Activated T-cell treated with anti-CD3 and anti-CD28 coated beads for 4 hours (primary cell): ENCODE measurements around the gene OR4N5.
"Not testable (repeated sequence)": the region's sequence is repeated elsewhere in the genome, so short reads cannot be mapped to it uniquely, and the experiment has no call there.

Experiments
- DNase-seq: peaks from one replicate; pipeline ENCODE4 v3.0.0-alpha.2; 2020

Gene OR4N5, protein sequence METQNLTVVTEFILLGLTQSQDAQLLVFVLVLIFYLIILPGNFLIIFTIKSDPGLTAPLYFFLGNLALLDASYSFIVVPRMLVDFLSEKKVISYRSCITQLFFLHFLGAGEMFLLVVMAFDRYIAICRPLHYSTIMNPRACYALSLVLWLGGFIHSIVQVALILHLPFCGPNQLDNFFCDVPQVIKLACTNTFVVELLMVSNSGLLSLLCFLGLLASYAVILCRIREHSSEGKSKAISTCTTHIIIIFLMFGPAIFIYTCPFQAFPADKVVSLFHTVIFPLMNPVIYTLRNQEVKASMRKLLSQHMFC

DNA sequence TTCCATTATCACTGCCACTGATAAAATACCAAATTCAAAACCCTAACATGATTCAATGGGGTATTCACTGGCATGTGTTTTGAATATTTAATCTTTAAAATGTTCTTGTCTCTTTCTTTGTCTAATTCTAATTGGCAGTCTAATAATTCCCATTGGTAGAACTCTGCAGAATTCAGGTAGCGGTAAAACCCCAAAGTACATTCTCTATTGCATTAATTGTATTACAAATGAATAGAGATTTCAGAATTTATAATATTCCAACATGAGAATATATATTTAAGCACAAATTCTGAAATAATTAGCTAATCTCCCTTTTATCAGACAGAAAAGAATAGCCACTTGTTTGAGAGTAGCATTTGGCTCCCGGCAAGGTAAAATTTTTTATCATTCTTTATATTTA, at the start of gene OR4N5:
TSS of gene OR4N5 (plus strand) at position 301 of the 400 bp plus-strand sequence. CDS start 4,916 bp downstream, outside the sequence.
- DNase-seq: no peak

DNA sequence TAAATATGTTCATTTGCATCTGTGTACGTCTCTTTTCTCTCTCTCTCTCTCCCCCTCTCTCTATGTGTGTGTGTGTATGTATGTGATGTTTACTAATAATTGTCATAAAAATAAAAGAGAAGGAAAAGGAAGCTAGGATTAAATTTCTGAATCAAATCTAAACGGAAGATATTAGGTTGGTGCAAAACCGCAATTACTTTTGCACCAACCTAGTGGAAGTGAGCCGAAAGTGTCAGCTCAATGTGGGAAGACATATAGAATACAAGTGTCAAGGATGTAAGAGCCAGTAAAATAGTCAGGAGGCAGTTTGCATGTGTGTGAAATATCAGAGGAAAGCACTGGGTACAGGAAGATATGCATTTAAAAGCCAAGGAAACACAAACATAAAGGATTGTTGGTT, 46.6 kb upstream of the OR4N5 start:
- DNase-seq: no peak

DNA sequence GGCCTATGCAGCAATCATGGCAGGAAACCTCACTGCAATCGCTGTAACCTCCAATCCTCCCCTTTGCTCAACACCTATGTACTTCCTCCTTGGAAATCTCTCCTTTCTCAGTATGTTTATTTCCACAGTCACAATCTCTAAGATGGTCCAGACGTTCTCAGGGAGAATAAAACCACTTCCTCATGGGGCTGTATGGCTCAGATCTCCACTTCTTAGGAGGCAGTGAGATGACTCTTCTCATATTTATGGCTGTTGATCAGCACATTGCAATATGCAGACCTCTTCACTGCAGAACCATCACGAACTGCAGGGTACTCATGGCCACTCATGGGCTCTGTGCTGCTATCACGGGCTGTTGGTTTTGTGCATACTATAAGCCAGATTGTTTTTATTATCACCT, 45.2 kb upstream of the OR4N5 start:
- no peak for DNase-seq

DNA sequence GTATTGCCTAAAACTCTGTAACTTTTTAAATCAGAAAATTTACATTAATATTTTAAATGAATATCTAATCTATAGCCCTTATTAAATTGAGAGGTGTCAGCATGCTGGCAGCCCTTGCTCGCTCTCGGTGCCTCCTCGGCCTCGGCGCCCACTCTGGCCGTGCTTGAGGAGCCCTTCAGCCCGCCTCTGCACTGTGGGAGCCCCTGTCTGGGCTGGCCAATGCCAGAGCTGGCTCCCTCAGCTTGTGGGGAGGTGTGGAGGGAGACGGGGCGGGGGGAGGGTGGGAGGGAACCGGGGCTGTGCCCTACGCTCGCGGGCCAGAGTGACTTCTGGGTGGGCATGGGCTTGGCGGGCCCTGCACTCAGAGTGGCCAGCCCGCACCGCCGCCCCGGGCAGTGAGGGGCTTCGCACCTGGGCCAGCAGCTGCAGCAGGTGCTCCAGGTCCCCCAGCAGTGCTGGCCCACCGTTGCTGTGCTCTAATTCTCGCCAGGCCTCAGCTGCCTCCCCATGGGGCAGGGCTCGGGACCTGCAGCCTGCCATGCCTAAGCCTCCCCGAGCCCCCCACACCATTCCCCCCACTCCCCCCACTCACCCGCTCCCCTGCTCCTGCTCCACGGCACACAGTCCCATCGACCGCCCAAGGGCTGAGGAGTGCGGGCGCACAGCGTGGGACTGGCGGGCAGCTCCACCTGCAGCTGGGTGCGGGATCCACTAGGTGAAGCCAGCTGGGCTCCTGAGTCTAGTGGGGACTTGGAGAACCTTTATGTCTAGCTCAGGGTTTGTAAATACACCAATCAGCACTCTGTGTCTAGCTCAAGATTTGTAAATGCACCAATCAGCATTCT, 39.5 kb upstream of the OR4N5 start:
- DNase-seq: not testable (repeated sequence)

DNA sequence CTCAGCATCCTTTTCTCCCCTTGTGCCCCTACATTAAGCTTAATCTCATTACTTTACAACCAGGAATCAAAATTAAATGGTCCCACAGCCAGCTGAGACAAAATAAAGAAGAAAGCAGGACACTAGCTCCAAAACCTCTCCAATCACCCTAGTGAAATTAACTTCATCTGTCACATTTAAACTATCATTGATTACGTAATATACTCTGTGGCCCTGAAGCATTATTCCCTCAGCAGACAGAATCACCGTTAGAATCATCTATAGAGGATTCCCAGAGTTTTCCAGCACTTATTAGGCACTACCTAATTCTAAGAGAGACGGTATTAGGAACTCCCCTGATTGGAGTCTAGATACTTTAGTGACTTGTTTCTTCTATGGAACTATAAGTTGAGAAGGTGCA, 28.2 kb upstream of the OR4N5 start, which contains the start of gene OR4K17:
TSS of gene OR4K17 (plus strand) at position 302 of the 400 bp plus-strand sequence. CDS start 6,761 bp downstream, outside the sequence.
- DNase-seq: no peak

DNA sequence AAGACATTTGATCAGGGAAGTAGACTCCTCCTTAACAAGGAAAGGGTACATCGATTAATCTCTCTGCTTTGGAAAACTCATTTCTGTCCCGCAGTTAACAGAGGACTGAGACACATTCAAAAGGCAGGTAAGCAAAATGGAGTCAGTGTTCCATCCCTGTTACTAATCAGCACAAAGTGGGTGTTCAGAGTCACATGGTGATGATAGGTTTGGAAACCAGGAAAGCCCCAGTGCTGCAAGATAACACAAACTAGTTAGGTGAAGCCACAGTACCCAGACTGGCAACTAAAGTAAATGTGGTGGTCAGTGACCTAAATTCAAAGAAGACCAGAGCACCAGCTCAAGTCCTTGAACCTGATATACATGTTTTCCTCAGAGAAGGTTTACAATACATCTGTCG, 26.3 kb upstream of the OR4N5 start:
- DNase-seq: no peak

DNA sequence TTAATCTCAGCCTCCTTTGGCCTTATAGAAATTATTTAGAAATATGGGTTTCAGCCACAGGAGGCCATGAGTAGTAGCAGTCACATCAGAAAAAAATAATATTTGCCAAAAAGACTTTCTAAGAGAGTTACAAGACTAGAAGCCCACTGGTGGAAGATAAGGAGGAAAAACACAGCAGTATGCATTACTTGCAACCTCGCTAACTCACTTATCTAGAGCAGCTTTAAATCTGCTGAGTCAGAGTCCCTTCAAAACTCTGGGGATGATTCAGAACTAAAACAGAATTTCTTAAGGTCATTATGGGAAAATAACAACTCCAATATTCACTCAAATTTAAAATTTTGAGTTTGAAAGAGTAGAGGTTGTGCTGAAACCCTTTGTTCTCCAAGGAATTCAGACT, 21.9 kb upstream of the OR4N5 start:
- no peak for DNase-seq

DNA sequence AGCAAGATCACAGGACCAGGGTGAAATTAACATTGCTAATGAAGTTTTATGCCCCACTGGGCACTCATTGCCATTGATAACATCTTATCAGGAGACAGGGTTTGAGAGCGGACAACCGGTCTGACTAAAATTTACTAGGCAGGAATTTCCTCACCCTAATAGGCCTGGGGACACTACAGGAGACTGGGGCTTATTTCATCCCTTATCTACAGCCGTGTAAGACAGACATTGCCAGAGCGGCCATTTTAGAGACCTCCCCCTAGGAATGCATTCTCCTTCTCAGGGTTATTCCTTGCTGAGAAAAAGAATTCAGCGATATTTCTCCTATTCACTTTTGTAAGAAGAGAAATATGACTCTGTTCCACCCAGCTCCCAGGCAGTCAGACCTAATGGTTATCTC, 19.8 kb upstream of the OR4N5 start:
- DNase-seq: no peak

DNA sequence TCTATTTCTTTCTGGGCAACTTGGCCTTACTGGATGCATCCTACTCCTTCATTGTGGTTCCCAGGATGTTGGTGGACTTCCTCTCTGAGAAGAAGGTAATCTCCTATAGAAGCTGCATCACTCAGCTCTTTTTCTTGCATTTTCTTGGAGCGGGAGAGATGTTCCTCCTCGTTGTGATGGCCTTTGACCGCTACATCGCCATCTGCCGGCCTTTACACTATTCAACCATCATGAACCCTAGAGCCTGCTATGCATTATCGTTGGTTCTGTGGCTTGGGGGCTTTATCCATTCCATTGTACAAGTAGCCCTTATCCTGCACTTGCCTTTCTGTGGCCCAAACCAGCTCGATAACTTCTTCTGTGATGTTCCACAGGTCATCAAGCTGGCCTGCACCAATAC, 5.3 kb downstream of the OR4N5 start:
- DNase-seq: no peak

DNA sequence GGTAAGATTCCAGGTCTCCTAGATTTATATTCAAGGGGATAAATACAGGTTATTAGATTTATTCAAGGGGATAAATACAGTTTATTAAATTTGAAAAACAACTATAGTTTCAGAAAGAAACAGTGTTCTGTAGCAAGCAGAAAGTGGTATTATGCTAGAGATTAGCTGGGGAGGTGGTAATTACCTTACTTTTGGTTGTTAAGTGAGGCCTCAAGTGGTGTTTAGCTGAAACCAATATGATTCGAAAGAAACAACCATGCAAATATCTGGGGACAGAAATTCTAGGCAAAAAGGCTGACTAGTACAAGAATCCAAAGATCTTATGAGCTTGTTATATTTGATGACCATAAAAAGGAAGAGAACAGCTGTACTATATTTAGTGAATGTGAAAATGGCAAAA, 6.2 kb downstream of the OR4N5 start:
- no peak for DNase-seq

DNA sequence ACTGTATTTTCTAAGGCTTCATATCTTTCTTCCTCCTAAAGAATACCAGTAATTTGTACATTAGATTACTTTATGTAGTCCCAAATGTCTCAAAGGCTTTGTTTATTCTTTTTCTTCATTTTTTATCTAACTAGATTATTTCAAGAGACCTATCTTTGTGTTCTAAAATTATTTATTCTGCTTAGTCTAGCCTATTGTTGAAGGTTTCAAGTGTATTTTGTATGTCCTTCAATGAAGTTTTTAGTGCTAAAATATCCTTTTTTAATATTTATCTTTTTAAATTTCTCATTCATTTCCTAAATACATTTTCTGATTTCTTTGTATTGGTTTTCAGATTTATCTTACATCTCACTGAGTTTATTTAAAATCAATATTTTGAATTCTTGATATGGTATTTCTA, 25.8 kb downstream of the OR4N5 start:
- DNase-seq: no peak

DNA sequence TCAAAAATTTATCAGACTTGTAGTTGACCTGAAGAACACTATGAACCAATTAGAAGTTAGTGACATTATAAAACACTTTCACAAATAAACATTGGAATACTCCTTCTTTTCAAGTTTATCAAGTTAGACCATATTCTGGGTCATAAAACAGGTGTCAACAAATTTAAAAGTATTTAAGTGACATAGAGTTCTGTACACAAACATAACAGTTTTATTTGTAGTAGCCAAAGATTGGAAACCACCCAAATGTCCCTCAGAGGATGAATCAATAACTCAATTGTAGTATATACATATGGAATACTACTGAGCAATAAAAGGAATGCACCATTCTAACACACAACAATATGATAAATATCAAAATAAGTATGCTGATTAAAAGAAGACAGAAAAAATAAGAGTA, 28.5 kb downstream of the OR4N5 start:
- DNase-seq: no peak

DNA sequence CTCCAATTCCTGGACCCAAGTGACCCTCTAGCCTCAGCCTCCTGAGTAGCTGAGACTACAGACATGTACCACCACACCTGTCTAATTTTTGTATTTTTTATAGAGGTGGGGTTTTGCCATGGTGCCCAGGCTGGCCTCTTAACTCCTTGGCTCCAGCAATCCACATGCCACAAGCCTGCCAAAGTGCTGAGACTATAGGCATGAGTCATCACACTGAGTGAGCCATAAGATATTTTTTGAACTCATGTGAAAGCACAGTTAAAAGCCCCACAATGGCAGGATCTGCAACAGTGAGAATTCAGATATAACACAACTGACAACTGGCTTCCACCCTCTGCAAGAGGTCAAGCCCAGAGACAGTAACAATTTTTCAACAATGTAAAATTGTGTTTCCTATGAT, 31.2 kb downstream of the OR4N5 start:
- not testable (repeated sequence) for DNase-seq

DNA sequence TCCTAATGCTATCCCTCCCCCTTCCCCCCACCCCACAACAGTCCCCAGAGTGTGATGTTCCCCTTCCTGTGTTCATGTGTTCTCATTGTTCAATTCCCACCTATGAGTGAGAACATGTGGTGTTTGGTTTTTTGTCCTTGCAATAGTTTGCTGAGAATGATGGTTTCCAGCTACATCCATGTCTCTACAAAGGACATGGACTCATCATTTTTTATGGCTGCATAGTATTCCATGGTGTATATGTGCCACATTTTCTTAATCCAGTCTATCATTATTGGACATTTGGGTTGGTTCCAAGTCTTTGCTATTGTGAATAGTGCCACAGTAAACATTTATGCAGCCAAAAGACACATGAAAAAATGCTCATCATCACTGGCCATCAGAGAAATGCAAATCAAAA, 35.6 kb downstream of the OR4N5 start:
- not testable (repeated sequence) for DNase-seq

DNA sequence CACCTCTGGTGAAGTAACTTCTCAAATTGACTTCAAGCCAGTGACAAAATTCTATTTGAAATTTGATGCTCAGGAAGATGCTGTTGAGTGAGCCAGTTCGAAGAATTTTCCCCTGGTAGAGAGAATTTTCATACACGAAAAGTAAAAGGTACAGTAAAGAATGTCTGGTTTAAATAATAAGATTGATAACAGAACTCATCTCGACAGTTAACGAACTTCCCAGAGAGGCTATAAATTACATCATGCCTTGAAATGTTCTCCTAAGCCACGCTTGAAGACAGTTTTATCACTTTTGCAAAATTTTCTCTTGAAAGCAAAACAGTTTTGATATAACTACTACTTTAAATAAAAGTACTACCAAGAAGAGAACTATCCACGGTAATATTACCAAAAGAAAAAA, 37.7 kb downstream of the OR4N5 start:
- DNase-seq: no peak

DNA sequence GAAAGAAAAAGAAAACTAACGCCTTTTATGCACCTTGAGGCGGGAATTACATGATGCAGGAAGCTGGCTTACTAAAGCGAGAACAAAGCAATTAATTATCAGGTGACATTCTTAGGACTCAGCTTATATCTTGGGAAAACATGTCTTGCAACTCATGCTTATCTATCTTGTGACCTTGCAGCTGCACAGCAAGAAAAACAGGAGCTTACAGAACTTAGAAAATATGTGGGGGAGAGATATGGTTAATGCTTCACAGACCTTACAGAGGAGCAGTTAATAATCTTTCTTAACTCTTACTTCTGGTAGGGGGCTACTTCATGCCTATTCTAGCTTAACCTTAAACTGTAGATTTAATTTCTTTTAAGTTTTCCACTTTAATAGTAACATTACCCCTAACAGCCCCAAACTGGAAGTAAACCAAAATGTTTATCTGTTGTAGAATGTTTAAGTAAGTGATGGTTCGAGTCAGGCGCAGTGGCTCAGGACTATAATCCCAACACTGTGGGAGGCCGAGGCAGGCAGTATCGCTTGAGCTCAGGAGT, 38.9 kb downstream of the OR4N5 start:
- no peak for DNase-seq

DNA sequence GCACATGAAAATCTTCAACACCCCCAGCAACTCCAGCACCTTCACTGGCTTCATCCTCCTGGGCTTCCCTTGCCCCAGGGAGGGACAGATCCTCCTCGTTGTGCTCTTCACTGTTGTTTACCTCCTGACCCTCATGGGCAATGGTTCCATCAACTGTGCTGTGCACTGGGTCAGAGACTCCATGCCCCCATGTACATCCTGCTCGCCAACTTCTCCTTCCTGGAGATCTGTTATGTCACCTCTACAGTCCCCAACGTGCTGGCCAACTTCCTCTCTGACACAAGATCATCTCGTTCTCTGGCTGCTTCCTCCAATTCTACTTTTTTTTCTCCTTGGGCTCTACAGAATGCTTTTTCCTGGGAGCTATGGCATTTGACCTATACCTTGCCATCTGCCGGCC, 40.6 kb downstream of the OR4N5 start:
- DNase-seq: no peak

DNA sequence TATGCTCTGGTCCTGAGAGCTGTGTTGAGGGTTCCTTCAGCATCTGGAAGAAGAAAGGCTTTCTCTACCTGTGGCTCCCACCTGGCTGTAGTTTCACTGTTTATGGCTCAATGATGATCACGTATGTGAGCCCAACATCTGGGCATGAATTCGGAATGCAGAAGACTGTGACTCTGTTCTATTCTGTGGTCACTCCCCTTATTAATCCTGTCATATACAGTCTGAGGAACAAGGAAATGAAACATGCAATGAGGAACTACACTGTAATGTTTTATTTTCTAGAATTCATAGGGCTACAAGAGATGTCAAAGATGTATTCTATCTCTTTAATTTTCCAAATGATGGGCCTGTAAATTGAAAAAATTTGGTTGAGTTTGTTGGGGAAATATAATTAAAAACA, 41.3 kb downstream of the OR4N5 start:
- no peak for DNase-seq

DNA sequence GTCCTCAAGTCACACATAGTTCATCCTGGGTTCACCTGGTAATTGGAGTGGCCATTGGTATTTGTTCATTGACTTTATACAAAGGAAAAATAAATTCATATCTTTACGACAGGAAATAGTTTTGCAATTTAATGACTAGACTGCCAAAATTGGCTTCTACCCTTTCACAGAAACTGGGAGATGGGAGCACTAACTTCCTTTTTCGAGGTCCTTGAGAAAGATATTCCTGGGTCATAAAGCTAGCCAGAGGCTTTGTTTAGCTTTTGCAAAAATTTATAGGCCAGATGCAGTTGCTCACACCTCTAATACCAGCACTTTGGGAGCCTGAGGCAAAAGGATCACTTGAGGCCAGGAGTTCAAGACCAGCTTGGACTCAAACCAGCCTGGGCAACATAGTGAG, 41.9 kb downstream of the OR4N5 start:
- DNase-seq: no peak

DNA sequence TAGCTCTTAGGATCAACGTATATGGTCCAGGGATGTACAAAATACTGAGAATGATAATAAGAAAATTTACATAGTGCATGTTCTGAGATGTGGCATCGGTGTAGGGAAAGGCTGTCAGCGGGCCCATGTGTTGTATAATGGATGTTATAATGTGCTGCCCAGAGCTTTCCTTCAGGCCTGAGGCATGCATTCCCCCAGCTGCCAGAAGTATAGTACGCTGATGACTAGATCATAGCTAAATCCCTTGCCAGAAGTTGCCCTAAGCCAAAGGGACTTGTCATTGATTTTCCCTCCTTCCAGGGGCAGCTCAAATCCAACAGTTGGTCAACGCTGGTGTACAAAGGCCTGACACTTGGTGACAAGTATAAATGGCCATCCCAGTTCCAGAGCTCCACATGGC, 45.6 kb downstream of the OR4N5 start:
- no peak for DNase-seq

DNA sequence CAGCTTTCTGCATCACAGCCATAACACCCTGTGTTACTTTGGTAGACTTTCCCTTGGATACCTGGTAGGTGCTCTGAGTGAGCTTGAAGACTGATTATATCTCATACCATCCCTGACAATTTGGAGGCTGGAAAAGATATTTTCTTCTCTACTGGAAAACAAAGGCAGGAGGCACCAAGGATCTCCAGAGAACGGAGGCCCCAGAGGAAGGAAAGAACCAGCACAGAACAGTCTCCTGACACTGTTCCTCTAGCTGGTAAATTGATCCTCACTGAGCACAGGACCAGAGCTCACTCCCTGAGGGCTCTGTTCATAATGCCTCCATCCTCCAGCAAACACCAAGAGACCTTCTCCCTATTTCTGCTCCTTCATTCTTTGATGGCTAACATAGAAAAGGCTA, 52.0 kb downstream of the OR4N5 start, which contains the start of gene OR11G2:
TSS of gene OR11G2 (plus strand) at position 301 of the 400 bp plus-strand sequence. CDS start 6,542 bp downstream, outside the sequence.
- DNase-seq: no peak

DNA sequence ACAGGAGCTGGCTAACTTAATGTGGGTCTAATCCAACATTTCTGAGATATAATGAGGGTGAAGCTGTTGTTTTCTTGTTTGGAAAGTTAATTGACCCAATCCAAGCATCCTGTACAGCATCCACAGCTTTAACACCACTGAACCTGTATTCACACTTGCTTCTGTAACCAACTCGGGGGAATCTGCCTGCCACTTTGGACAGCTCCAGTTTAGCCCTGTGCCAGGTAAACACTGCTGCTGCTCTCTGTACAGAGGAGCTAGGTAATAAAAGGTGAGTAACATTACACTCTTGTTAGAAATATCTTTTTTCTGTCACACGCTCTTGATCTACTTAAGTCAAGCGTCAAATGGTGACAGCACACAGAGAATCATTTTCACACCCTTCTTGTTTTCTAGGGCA, 52.8 kb downstream of the OR4N5 start:
- no peak for DNase-seq

DNA sequence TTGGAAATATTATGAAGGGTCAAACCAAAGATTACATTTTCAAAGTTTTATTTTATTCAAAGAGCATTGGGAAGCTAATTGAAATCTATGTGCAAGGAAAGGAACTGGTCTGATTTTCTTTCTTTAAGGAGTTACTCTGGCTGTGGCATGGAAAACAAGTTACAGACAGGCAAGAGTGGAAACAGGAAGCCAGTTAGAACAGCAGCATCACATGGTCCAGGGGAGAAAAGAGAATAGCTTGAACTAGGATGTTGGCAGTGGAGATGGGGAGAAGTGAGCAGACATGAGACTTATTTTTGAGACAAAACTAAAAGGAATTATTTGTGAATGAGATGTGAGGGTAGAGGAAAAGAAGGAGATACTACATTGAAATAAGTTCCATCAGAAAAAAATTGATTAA, 55.5 kb downstream of the OR4N5 start:
- no peak for DNase-seq
